Kidney epithelial cell (primary cell): ENCODE measurements around the gene GRXCR2. TPM values are rescaled to one million over a fixed set of nuclear protein-coding genes. Genes with fewer than 3 reads are reported as not detected.

Experiments used
- DNase-seq: peaks from one replicate; pipeline ENCODE4 v3.0.0-alpha.2; 2010; ENCODE audit warnings: low read depth
- H3K27me3 ChIP-seq: 2 replicates; pipeline ENCODE4 v1.6.0; 2011; ENCODE audit warnings: low read length; ENCODE audit not compliant: control insufficient read depth, insufficient read depth
- H3K36me3 ChIP-seq: 2 replicates; pipeline ENCODE4 v1.5.1; 2011; ENCODE audit warnings: low read length; ENCODE audit not compliant: control insufficient read depth, insufficient read depth
- H3K4me3 ChIP-seq: 2 replicates; pipeline ENCODE4 v1.5.1; 2011; ENCODE audit warnings: low read depth, mild to moderate bottlenecking, control low read depth, low read length
- total RNA-seq: library from RNA; depleted of rRNA; stranded (reverse); fragments of >200 nt; gene quantifications from 2 replicates; pipeline ENCODE4 v1.2.3, GENCODE V29; 2015
- TF ChIP-seq, protein P1 (sequence below): IDR thresholded peaks from 2 replicates; pipeline ENCODE4 v1.5.1; 2011; ENCODE audit warnings: mild to moderate bottlenecking, moderate library complexity, low read length, control low read depth, inconsistent platforms; ENCODE audit not compliant: insufficient read depth, poor library complexity, severe bottlenecking

The GRXCR2 gene
- total RNA-seq: not detected in 2 replicates

DNA sequence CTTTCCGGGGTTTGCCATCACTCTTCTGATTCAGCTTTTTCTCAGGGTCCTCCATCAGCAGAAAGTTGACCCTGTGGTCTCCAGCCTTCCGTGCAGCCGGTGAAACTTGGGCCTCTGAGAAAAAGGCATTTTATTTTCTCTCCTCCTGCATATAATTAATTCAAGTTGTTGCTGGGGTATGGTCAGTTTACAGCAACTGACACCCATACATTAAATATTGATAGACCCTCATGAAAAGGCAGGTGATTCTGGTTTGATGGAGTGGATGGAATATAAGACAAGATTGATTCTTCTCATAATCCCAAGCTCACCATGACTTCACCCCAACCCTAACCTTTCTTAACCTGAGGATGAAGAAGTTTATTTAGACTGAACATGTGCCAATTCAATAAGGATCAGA lies at the start of gene GRXCR2:
TSS of gene GRXCR2 (minus strand) at position 101 of the 400 bp plus-strand sequence. CDS start at position 55, 46 bp downstream.
- no peak within 1 kb of the TSS for H3K4me3 ChIP-seq
- H3K27me3 ChIP-seq: no peaks in the 10 kb centered on the region
- TF ChIP-seq, protein P1, sequence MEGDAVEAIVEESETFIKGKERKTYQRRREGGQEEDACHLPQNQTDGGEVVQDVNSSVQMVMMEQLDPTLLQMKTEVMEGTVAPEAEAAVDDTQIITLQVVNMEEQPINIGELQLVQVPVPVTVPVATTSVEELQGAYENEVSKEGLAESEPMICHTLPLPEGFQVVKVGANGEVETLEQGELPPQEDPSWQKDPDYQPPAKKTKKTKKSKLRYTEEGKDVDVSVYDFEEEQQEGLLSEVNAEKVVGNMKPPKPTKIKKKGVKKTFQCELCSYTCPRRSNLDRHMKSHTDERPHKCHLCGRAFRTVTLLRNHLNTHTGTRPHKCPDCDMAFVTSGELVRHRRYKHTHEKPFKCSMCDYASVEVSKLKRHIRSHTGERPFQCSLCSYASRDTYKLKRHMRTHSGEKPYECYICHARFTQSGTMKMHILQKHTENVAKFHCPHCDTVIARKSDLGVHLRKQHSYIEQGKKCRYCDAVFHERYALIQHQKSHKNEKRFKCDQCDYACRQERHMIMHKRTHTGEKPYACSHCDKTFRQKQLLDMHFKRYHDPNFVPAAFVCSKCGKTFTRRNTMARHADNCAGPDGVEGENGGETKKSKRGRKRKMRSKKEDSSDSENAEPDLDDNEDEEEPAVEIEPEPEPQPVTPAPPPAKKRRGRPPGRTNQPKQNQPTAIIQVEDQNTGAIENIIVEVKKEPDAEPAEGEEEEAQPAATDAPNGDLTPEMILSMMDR: no peak
- DNase-seq: no peak
- H3K36me3 ChIP-seq: no peaks in the 10 kb centered on the region

DNA sequence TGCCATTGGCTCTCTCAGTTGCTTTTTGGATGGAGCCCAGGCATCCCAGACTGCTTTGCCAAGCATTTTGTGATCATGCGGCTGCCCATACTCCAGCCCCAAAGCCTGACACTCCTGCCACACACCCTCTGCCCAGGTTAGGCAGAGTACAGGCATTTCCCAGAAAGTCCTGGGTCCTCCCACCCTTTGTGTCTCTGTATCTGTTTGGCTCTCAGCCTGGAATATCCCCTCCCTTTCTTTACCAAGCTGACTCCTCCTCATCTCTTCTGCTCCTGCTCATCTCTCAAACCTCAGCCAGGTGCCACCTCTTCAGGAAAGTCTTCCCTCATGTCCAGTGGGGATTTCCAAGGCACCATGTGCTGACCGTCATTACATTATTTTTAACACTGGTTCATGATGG lies 49.2 kb upstream of the GRXCR2 start:
- H3K27me3 ChIP-seq: no peaks in the 10 kb centered on the region
- TF ChIP-seq, protein P1: no peak
- no peak for DNase-seq
- H3K4me3 ChIP-seq: no peak overlapping the region
- H3K36me3 ChIP-seq: no peaks in the 10 kb centered on the region

GRCh38 chr5:145921211-145921610 lies 48.4 kb upstream of the GRXCR2 start:
- TF ChIP-seq, protein P1: no peak
- H3K27me3 ChIP-seq: no peaks in the 10 kb centered on the region
- no peak for DNase-seq

GRCh38 chr5:145920542-145921210 lies 47.9 kb upstream of the GRXCR2 start:
- DNase-seq: no peak
- H3K4me3 ChIP-seq: no peak overlapping the region
- no peaks in the 10 kb centered on the region for H3K27me3 ChIP-seq
- TF ChIP-seq, protein P1: no peak
- no peaks in the 10 kb centered on the region for H3K36me3 ChIP-seq

More at GRCh38 chr5:145921211-145921610, 48.4 kb upstream of the GRXCR2 start:
- Histone ChIP-seq H3K36me3 (no peaks in the 10 kb centered on the region), H3K4me3 (no peak overlapping the region)

DNA sequence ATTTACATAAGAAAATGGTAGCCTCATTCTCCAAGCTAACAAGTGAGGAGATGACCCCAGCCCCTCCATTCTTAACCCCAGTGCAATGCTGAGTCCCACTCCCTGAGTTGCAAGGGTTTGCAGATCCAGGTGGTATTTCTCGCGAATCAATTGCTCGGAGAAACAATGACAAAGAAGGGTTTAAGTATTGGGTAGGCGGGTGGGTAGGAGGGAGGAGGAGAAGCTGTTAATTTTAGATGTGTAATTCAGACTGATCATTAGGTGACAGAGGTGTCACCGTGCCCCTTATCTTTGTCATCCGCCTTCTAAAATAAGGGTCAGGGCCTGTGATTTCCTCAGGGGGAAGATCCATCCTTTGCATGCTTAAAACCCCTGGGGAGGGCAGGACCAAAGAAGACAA lies 46.6 kb upstream of the GRXCR2 start:
- Histone ChIP-seq H3K36me3 (no peaks in the 10 kb centered on the region), H3K27me3 (no peaks in the 10 kb centered on the region), H3K4me3 (no peak overlapping the region)
- DNase-seq: no peak
- TF ChIP-seq, protein P1: no peak

- DNase-seq: no peak
- H3K27me3 ChIP-seq: no peaks in the 10 kb centered on the region
- H3K36me3 ChIP-seq: no peaks in the 10 kb centered on the region
- H3K4me3 ChIP-seq: no peak overlapping the region
- TF ChIP-seq, protein P1: no peak
Measured at GRCh38 chr5:145918397-145918796, 45.6 kb upstream of the GRXCR2 start.
